Endothelial cell of umbilical vein (primary cell): ENCODE results near the gene SORL1. TPM values are rescaled to one million over a fixed set of nuclear protein-coding genes. Genes with fewer than 3 reads are reported as not detected.

Source experiments
- BruUV-seq: library from RNA; stranded (reverse); fragments of 400-500 nt; replicated peaks from 2 replicates; lab custom pipeline; 2021; lab: Mats Ljungman, UMichigan
- CTCF ChIA-PET: fragments of 300-600, 350-600 bp; sonication (Branson Sonifier 250); formaldehyde crosslinking; loops from one replicate; lab custom pipeline; 2021; ENCODE audit warnings: antibody characterized with exemption, inconsistent platforms; lab: Charles Lee
- POLR2A ChIA-PET: fragments of 300-600, 350-600 bp; sonication (Branson Sonifier 250); formaldehyde crosslinking; loops from one replicate; lab custom pipeline; 2021; ENCODE audit warnings: antibody characterized with exemption, inconsistent platforms; lab: Charles Lee
- DNase-seq: peaks from one replicate; pipeline ENCODE4 v3.0.0-alpha.2; 2011; ENCODE audit warnings: low read depth, low spot score
- FAIRE-seq: peaks from 2 replicates; lab custom pipeline; 2011; peaks lifted over from hg19 to GRCh38; lab: Jason Lieb, UNC
- H2AFZ ChIP-seq: 2 replicates; pipeline ENCODE4 v1.6.0; 2012; ENCODE audit warnings: low read depth, low read length, control low read depth, inconsistent platforms
- H3K27ac ChIP-seq: 2 replicates; pipeline ENCODE4 v1.5.1; 2011; ENCODE audit warnings: low read depth, mild to moderate bottlenecking, control low read depth, low read length, moderate library complexity; ENCODE audit not compliant: insufficient read depth
- H3K27me3 ChIP-seq, 2 experiments: 2 replicates each; pipeline versions ENCODE4 v1.6.0 to v1.6.1; 2011; ENCODE audit warnings: low read length in 2 of 2, mixed read lengths in 1 of 2; ENCODE audit not compliant: control insufficient read depth in 2 of 2, insufficient read depth in 2 of 2
- H3K36me3 ChIP-seq, 2 experiments: 2 replicates in 1 of 2; 3 replicates in 1 of 2; pipeline ENCODE4 v1.5.1; 2011; ENCODE audit warnings: low read length in 2 of 2, mild to moderate bottlenecking in 1 of 2, moderate library complexity in 1 of 2; ENCODE audit not compliant: control insufficient read depth in 2 of 2, insufficient read depth in 2 of 2; ENCODE audit errors: extremely low read depth in 1 of 2
- H3K4me1 ChIP-seq: 3 replicates; pipeline ENCODE4 v1.5.1; 2011; ENCODE audit warnings: mild to moderate bottlenecking, low read length; ENCODE audit not compliant: control insufficient read depth, insufficient read depth; ENCODE audit errors: extremely low read depth
- H3K4me2 ChIP-seq: 2 replicates; pipeline ENCODE4 v1.6.1; 2011; ENCODE audit warnings: low read length, control low read depth, mixed read lengths; ENCODE audit not compliant: insufficient read depth
- H3K4me3 ChIP-seq, 3 experiments: fragments of 200-600 bp in 1 of 3; sonication (generic), shearing (Covaris generic) in 1 of 3; replicated peaks in 1 of 3; 2 replicates each; pipeline ENCODE4 v1.5.1; 2011 to 2016; ENCODE audit warnings: control low read depth in 3 of 3, low read length in 3 of 3, mild to moderate bottlenecking in 2 of 3, inconsistent platforms in 1 of 3, low read depth in 1 of 3, moderate library complexity in 1 of 3; ENCODE audit not compliant: insufficient read depth in 1 of 3
- H3K79me2 ChIP-seq: 2 replicates; pipeline ENCODE4 v1.6.0; 2012; ENCODE audit warnings: low read length, inconsistent platforms; ENCODE audit not compliant: control insufficient read depth, insufficient read depth
- H3K9ac ChIP-seq: replicated peaks from 2 replicates; pipeline ENCODE3; 2011; ENCODE audit warnings: low read length, control low read depth; ENCODE audit not compliant: insufficient read depth; ENCODE audit errors: extremely low read depth
- H3K9me1 ChIP-seq: replicated peaks from 3 replicates; pipeline ENCODE4 v1.6.0; 2011; ENCODE audit warnings: mild to moderate bottlenecking, low read length; ENCODE audit not compliant: control insufficient read depth, insufficient read depth; ENCODE audit errors: extremely low read depth
- H3K9me3 ChIP-seq: replicated peaks from 2 replicates; pipeline ENCODE4 v1.5.1; 2012; ENCODE audit warnings: low read length, inconsistent platforms; ENCODE audit not compliant: control insufficient read depth, insufficient read depth
- H4K20me1 ChIP-seq: replicated peaks from 2 replicates; pipeline ENCODE3; 2011; ENCODE audit warnings: mild to moderate bottlenecking, low read length; ENCODE audit not compliant: control insufficient read depth, insufficient read depth; ENCODE audit errors: extremely low read depth
- CTCF ChIP-seq, 2 donors: IDR thresholded peaks; 1 replicate in 1 of 2; 2 replicates in 1 of 2; pipeline ENCODE4 v1.5.1; 2011; ENCODE audit warnings: low read length in 2 of 2, mild to moderate bottlenecking in 2 of 2, moderate library complexity in 2 of 2, control low read depth in 1 of 2, inconsistent platforms in 1 of 2, low read depth in 1 of 2; ENCODE audit not compliant: insufficient read depth in 1 of 2; ENCODE audit errors: extremely low read depth in 1 of 2
- EZH2 ChIP-seq: IDR thresholded peaks from 2 replicates; pipeline ENCODE4 v1.6.1; 2012; ENCODE audit warnings: borderline replicate concordance, low read depth, mild to moderate bottlenecking, moderate library complexity, low read length, inconsistent platforms; ENCODE audit not compliant: severe bottlenecking
- FOS ChIP-seq: IDR thresholded peaks from 2 replicates; pipeline ENCODE4 v1.6.1; 2011; ENCODE audit warnings: mild to moderate bottlenecking, low read length, moderate library complexity, borderline replicate concordance; ENCODE audit not compliant: insufficient read depth
- GATA2 ChIP-seq: IDR thresholded peaks from 2 replicates; pipeline ENCODE4 v1.7.0; 2011; ENCODE audit warnings: low read depth, mild to moderate bottlenecking, moderate library complexity, mixed read lengths, low read length; ENCODE audit not compliant: insufficient read length, insufficient read depth
- JUN ChIP-seq: IDR thresholded peaks from 2 replicates; pipeline ENCODE4 v1.6.1; 2011; ENCODE audit warnings: borderline replicate concordance, low read depth; ENCODE audit not compliant: insufficient read length, insufficient read depth
- MAX ChIP-seq: IDR thresholded peaks from 2 replicates; pipeline ENCODE4 v1.6.1; 2011; ENCODE audit not compliant: insufficient read depth, insufficient read length
- MYC ChIP-seq: IDR thresholded peaks from one replicate; pipeline ENCODE4 v1.6.1; 2011; ENCODE audit warnings: mild to moderate bottlenecking, low read depth, low read length
- POLR2A ChIP-seq: IDR thresholded peaks from 2 replicates; pipeline ENCODE4 v1.6.1; 2012; ENCODE audit warnings: low read depth, mild to moderate bottlenecking, control low read depth, low read length
- POLR2AphosphoS5 ChIP-seq: IDR thresholded peaks from 2 replicates; pipeline ENCODE4 v1.6.1; 2012; ENCODE audit warnings: low read depth, mild to moderate bottlenecking, control low read depth, low read length, moderate library complexity; ENCODE audit not compliant: insufficient read depth
- dilution Hi-C: fragments of 300-500 bp; cut with MboI; formaldehyde crosslinking; loops from one replicate; pipeline ENCODE4 v1.15.0; 2019; ENCODE audit warnings: low sequenced_read_pairs; ENCODE audit not compliant: extremely low pct_ligation_motif_present
- intact Hi-C: fragments of 100-400 bp; cut with micrococcal nuclease; formaldehyde crosslinking; loops from one replicate; pipeline ENCODE4 v1.10.0; 2022
- polyA plus RNA-seq, 4 experiments: library from polyadenylated mRNA; depleted of rRNA in 3 of 4; stranded (reverse) in 3 of 4; unstranded in 1 of 4; fragments of >200 nt; gene quantifications; 2 replicates each; pipeline versions ENCODE4 v1.2.1 to v1.2.3, GENCODE V29; 2011 to 2012; ENCODE audit warnings: missing spikeins in 1 of 4
- total RNA-seq: library from RNA; stranded (reverse); gene quantifications from 2 replicates; pipeline ENCODE4 v1.2.3, GENCODE V29; 2021

SORL1 gene
- total and polyA plus RNA-seq, 2 donors (not counting 3 experiments of a cell fraction or from before 2014, with no cell fraction given): 0.17 to 0.31 TPM

- no peak for DNase-seq
- no peaks in the 10 kb centered on the region for H3K4me1 ChIP-seq
- no peak overlapping the region for H2AFZ ChIP-seq
- intact Hi-C loops (no loop called here), dilution Hi-C loops (no loop called here)
- POLR2A ChIA-PET: no interaction called here
- H3K4me3 ChIP-seq: no peak overlapping the region
- H3K9me3 ChIP-seq: no peaks in the 10 kb centered on the region
- H3K4me2 ChIP-seq: no peak overlapping the region
- TF ChIP-seq CTCF (IDR thresholded peaks at IDR 0.05; ENCODE audit: extremely low read depth in 1 of 2, insufficient read depth in 1 of 2, low read depth in 1 of 2, low read length in 2 of 2) (no peak), MYC (no peak), MAX (no peak), POLR2AphosphoS5 (no peak), EZH2 (no peak), POLR2A (no peak), JUN (no peak), GATA2 (no peak), FOS (no peak)
- BruUV-seq: no TSS peak
- H3K27ac ChIP-seq: no peak overlapping the region
- no peaks in the 10 kb centered on the region for H4K20me1 ChIP-seq
- H3K9me1 ChIP-seq: no peaks in the 10 kb centered on the region
- H3K9ac ChIP-seq: no peak overlapping the region
- no peaks in the 10 kb centered on the region for H3K36me3 ChIP-seq
- peaks cover 13 to 20% of the 10 kb centered on the region in 2 experiments for H3K27me3 ChIP-seq
- FAIRE-seq: no peak
- no peaks in the 10 kb centered on the region for H3K79me2 ChIP-seq
- CTCF ChIA-PET: interaction anchor here (0.6 to 2.5 kb wide), 2 partner anchors 11 to 117 kb away, joined by 4 to 13 read pairs; no protein-coding TSS in a partner anchor
Observed at GRCh38 chr11:121643479-121644186, 191.5 kb downstream of the SORL1 start.
